Right ventricle myocardium superior (tissue), 1 donor: ENCODE results near the gene TRIM37. TPM values are rescaled to one million over a fixed set of nuclear protein-coding genes. Genes with fewer than 3 reads are reported as not detected.
"Not testable (repeated sequence)": the region's sequence is repeated elsewhere in the genome, so short reads cannot be mapped to it uniquely, and the experiment has no call there.

ENCODE experiments used
- ATAC-seq: fragments of 200-7000 bp; cut with Tn5 transposase; one replicate; pipeline ENCODE4 v1.9.1; 2020; ENCODE audit warnings: mild to moderate bottlenecking; ENCODE audit not compliant: poor library complexity
- DNase-seq: peaks from one replicate; pipeline ENCODE4 v3.0.0-alpha.2; 2020
- intact Hi-C: fragments of 100-400 bp; cut with DNase I; formaldehyde crosslinking; loops from one replicate; pipeline ENCODE4 v1.11.2; 2022
- microRNA-seq: library from miRNA; unstranded; fragments of <30 nt; microRNA quantifications from one replicate; pipeline ENCODE4 v1.2.0, GENCODE V29; 2020
- total RNA-seq: library from RNA; stranded (reverse); fragmentation: NEBNext Ultra II Directional; extraction: Animal tissue kit (Norgen Biotek cat#: 25700); gene quantifications from one replicate; pipeline ENCODE4 v1.2.1, GENCODE V29; 2021
- donor health status: DM: no; HTN: yes; CAD: no; lungs with severe emphysema.

The TRIM37 gene
- total RNA-seq, 1 donor from 2014 or later: 19.5 TPM

DNA sequence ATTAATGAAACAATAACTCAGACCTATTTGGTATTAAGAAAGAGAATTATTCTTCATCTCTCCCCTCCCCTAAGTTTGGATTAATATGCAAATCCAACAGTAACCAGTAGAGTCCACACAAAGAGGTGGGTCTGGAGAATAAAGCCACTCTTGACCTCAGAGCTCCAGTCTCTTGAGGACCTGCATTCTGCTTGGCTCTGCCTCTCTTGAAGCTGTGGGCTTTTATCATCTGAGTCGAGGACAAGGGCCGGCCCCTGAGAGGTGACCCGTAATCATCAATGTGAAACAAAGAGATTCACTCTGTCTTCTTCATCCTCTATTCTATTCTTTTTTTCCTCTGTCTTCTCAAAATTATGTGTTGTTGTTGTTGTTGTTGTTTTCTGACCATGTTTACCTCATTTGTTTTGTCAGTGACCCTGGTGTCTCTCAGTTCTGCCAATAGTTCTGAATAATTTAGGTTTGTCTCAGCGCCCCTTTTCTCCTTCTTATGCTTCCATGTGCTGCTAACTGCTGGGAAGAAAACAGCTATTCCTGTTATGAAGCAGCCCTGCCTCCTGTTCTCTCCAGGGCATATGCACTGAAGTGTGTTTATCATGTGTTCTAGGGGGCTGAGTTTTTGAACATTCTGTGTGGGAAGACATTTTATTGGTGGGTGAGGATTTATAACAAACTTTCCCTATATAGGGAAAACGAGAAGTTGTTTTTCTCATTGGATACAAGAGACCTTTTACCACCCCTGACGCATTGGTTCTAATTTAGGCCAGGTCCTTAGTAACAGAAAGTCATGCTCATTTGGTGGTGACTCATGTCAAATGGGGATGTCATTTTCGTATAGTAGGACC lies 135.8 kb downstream of the TRIM37 start:
- no peak for ATAC-seq
- no peak for DNase-seq
- intact Hi-C loops: no loop called here

DNA sequence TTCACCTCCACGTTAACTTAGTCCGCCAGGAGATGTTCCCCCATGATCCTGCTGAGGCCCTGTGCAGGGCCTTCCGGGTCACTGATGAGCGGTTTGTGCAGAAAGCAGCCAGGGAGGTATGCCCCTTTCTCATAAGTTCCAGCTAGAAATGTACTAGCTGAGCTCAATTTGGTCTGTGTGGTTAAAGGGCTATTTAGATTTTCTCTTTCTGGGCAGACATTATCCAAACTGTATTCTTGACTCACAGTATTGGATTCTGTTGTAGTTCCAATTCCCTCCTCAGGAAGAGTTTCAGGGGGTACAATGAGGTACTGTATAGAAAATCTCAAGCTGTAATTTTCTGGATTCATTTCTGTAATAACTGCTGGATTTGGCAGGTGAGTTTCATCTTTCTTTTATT lies 137.1 kb downstream of the TRIM37 start:
- no peak for DNase-seq
- intact Hi-C loops: no loop called here
- ATAC-seq: no peak

DNA sequence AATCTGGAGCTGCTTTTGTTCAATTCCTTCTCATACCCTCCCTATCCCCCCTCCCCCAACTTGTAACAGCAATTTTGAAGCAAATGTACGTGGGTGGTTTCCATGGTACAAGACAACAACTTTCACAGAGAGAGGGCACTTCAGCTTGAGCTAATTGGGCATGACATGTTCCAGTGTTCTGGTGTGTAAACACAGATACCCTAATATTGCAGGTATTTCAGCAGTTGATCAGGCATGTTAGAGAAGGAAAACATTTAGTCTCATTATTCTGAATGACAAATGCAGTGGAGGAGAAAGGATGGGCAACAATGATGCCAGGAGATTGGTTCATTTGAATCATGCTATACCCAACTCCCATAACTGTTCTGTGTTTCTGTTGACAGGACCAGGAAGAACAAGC lies 137.5 kb downstream of the TRIM37 start:
- ATAC-seq (no peak), DNase-seq (no peak)
- intact Hi-C loops: no loop called here

DNA sequence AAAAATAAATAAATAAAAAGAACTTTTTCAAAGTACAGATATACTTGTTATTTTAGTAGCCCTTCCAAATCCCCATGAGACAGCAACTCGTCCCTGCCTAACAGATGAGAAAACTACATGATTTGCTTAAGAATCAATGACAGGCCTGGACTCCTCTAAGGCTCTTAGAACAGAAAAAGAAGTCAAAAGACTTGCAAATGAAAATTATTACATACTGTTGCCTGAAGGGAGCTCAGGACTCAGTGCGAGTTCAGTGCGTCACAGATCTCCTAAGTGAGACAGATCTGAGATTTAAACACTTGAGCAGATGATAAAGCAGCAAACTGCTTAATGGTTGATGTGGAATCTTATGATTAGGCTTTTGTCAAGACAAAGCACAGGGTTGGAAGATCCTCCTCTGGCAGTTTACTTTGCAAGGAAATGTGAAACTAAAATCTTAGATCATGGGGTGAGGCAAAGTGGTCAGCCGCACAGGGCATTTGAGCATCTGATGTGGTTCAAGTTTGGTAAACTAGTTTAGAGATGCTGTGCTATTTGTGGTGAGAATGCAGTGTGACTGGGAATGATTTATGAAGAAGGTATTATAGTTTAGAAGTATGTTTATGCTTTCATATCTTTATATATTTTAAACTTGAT lies 138.1 kb downstream of the TRIM37 start:
- intact Hi-C loops: no loop called here
- DNase-seq (no peak), ATAC-seq (no peak)

DNA sequence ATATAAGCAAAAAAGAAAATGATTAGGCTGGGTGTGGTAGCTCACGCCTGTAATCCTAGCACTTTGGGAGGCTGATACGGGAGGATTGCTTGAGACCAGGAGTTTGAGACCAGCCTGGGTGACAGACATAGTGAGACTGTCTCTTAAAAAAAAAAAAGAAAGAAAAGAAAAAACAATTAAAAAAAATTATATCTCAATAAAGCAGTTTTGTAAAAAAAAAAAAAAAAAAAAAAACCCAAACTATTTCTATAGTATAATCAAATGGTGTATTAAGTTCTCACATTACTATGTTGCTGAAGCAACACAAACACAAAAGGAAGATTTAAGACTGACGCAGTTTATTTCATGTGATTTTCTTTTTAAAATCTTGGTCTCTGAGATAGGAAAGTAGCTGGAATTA lies 140.5 kb downstream of the TRIM37 start:
- intact Hi-C loops: no loop called here

DNA sequence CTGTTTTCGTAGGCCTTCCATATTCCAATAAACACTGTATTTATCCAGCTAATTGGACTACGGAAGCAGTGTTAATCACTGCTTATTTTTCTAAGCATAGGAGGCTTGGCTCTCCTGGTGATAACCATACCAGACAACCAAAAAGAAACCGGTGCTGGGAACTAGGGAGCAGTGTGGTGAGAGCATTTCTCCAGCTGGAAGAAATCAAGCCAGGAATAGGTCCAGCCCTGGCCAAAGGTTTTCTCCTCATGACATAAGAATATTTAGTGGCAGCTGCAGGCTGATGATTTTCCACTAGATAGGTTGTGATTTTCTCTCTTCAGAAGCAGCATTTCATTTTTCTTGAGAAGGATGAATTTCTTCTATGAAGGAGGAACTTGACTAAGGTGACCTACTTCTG lies 141.5 kb downstream of the TRIM37 start:
- no peak for ATAC-seq
- DNase-seq: no peak
- intact Hi-C loops: no loop called here

More for the DNA sequence above, 140.5 kb downstream of the TRIM37 start:
- no peak for DNase-seq
- ATAC-seq: no peak

DNA sequence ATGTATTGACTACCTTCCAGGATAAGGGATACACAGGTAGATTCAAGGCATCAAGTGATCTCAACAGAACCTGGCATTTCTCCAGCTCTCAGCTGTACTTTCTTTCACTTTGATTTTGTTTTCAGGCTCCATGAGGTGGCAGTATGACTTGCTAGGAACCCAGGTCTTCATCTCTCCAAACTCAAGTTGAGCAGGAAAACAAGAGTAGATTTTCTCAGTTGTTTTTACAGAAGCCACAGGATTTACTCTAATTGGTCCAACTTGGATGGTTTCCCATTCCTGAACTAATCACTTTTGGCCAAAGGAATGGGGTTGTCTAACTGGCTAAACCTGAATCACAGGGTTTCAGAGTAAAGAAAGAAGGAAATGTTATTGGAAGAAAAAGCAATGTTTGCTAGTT lies 146.6 kb downstream of the TRIM37 start:
- intact Hi-C loops: no loop called here
- ATAC-seq (no peak), DNase-seq (no peak)

DNA sequence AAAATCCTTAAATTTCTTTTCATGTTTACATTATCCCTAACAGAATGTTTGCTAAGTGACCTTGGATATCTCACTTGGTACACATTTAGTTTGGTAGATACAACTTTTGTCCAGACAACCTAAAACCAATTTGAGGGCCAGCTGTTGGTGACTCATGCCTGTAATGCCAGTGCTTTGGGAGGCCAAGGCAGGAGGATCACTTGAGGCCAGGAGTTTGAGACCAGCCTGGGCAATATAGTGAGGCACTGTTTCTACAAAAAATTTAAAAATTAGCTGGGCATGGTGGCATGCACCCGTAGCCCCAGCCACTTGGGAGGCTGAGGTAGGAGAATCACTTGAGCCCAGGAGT lies 149.0 kb downstream of the TRIM37 start:
- DNase-seq, intact Hi-C loops: not testable (repeated sequence)

DNA sequence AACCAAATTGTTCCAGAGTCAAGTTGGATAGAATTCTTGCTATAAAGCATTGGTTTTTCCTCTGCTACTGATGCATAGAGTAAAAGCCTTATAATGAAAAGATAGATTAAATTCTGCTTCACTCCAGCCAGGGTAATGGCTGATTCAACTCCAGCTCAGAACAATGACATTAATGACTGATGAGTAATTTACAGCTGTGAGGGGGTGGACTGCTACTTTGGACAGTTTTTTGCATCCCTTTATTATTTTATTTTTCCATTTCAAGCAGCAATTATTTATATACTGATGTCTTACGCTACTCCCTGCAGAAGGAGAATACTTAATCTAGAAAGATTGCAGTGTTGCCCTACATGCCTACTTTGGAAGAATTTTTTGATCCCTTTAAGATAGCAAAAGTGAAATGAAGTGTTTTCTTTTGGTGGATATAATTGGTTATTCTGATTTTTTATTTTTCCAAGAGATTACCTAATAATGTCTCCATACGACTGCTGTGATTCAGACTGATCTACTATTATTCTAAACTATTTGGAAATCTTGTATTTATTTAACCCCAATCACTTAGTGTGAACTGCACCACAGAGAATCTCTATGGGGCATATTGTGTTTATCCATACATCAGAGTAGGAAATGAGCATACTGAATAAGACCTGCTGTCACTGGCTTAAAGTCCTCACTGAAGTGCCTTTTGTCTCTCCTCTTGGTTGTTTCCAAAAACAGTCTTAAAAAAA lies 149.5 kb downstream of the TRIM37 start:
- intact Hi-C loops: no loop called here
- no peak for DNase-seq
- no peak for ATAC-seq

More for the DNA sequence above, 149.0 kb downstream of the TRIM37 start:
- not testable (repeated sequence) for ATAC-seq

DNA sequence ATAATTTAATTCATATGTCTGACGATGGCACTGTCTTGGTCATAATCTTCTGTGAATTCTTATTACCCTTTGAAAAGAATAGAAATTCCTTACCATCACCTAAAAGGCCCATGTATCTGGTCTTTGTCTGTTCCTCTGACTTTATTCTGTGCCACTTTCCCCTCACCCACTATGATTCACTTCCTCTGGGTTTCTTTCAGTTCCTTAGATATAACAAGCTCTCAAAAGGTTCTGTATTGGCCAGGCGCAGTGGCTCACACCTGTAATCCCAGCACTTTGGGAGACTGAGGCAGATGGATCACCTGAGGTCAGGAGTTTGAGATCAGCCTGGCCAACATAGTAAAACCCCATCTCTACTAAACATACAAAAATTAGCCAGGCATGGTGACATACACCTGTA lies 152.3 kb downstream of the TRIM37 start:
- ATAC-seq, intact Hi-C loops, DNase-seq: not testable (repeated sequence)

DNA sequence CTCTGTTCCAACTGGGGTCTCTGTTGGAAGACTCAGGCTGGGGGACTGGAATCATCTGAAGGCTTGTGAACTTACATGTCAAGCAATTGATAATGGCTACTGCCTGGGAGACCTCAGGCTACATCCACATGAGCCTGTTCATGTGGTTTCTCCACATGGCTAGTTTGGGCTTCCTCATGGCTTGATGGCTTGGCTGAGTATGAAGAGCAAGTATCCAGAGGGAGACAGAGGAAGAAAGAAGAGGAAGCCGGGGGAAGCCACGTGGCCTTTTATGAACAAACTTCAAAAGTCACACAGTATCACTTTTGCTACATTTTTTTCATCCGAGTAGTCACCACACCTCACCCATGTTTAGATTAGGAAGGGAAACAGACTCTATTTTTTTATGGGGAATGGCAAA lies 158.9 kb downstream of the TRIM37 start:
- DNase-seq: no peak
- ATAC-seq: no peak
- intact Hi-C loops: no loop called here

DNA sequence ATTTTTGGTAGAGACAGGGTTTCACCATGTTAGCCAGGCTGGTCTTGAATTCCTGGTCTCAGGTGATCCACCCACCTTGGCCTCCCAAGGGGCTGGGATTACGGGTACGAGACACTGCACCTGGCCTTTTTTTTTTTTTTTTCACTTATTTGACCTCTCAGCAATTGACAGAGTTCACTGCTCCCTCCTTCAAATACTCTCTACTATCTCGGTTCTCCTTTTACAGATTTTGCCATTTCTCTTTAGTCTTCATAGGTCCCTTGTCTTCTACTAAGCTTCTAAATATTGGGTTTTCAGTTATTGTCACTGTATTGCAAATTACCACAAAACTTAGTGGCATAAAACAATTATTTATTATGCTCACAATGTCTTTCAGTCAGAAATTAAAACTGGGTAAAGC lies 159.3 kb downstream of the TRIM37 start:
- DNase-seq (no peak), ATAC-seq (no peak)
- intact Hi-C loops: no loop called here

DNA sequence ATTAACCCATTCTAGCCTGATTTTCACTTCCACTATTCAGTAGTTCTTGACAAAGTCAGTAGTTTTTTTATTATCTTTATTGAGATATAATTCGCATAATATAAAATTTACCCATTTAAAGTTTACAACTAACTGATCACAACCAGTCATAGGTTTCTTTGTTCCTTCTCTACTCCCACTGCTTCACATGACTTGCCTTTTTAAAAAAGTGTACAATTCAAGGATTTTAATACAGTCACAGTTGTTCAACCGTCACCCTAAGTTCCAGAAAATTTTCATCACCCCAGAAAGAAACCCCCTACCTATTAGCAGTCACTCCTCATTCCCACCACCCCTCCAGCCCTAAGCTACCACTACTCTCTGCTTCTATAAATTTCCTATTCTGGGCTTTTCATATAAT lies 162.5 kb downstream of the TRIM37 start:
- no peak for DNase-seq
- intact Hi-C loops: no loop called here
- ATAC-seq: no peak

DNA sequence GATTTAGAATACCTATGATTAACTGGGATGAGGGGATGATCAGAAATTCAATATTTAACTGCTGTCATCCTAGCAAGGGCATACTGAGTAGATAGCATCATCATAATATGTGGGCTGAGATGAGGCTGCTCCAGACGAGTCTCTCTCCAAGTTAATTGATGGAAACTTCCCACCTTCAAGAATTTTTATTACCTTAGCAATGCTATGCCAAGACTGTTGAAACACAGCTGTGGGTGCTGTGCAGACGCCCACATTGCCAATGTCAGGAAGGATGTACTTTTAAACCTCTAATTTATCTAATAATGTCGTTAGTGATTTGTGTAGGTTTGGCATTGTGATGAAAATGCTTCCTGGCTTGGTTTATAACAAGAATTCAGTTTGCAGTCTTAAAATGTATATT lies 170.4 kb downstream of the TRIM37 start:
- ATAC-seq: no peak

DNA sequence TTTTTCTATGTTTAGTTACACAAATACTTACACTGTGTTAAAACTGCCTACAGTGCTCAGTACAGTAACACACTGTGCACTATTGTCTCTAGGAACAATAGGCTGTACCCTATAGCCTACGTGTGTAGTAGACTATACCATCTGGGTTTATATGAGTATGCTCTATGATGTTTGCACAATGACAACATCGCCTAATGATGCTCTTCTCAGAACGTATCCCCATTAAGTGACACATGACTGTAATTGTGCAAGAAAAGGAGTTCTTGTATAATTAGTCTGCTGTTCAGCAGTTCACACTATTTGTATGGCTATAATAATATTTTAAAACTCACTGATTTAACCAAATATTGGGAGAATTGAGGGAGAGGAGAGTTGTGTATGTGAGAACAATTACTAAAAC lies 173.7 kb downstream of the TRIM37 start:
- DNase-seq (no peak), ATAC-seq (no peak)
- intact Hi-C loops: no loop called here

More for the DNA sequence above, 170.4 kb downstream of the TRIM37 start:
- intact Hi-C loops: no loop called here
- DNase-seq: no peak

Small RNAs within 50 kb of the gene (microRNA-seq; reads per million reads assigned to microRNA genes)
- gene MIR301A: 167 reads per million, percentile 60 among the genes with 10 or more reads in this experiment
- 1,287 reads per million, percentile 85 among the genes with 10 or more reads in this experiment for gene MIR454

Other genes with a start within 250 kb of the TRIM37 start
- gene SKA2, start 48.3 kb upstream of the TRIM37 start, total RNA-seq: 32.7 TPM
- gene PRR11, start 48.9 kb upstream of the TRIM37 start, total RNA-seq: 1.3 TPM
- gene SMG8, start 103.2 kb upstream of the TRIM37 start, total RNA-seq: 7.9 TPM
- 2.1 TPM for gene GDPD1, start 113.6 kb upstream of the TRIM37 start, total RNA-seq
- gene YPEL2, start 224.8 kb upstream of the TRIM37 start, total RNA-seq: 28.9 TPM